H1 (cell line): Measurements from ENCODE around the gene GNG13. TPM values are rescaled to one million over a fixed set of nuclear protein-coding genes. Genes with fewer than 3 reads are reported as not detected.

Source experiments
- CBX5 ChIP-seq: fragments of 300-800, 300-1000 bp; sonication (generic); IDR thresholded peaks from 2 replicates; pipeline ENCODE4 v1.7.1; 2016; ENCODE audit warnings: antibody characterized with exemption, low read length, low read depth
- CEBPB ChIP-seq: IDR thresholded peaks from 2 replicates; pipeline ENCODE4 v1.6.1; 2012; ENCODE audit warnings: low read depth, low read length
- CHD1 ChIP-seq: IDR thresholded peaks from 2 replicates; pipeline ENCODE4 v1.6.1; 2012; ENCODE audit warnings: low read depth, low read length, improper control_type of control experiment
- CHD7 ChIP-seq: fragments of 300-600 bp; sonication (generic); IDR thresholded peaks from 2 replicates; pipeline ENCODE4 v1.7.1; 2012; ENCODE audit warnings: low read length, moderate library complexity, mild to moderate bottlenecking, inconsistent platforms; ENCODE audit not compliant: insufficient replicate concordance
- JUN ChIP-seq: IDR thresholded peaks from 2 replicates; pipeline ENCODE4 v1.6.1; 2011; ENCODE audit warnings: low read depth, mild to moderate bottlenecking, improper control_type of control experiment, low read length
- POU5F1 ChIP-seq: IDR thresholded peaks from 2 replicates; pipeline ENCODE4 v1.6.1; 2011; ENCODE audit warnings: low read depth, mild to moderate bottlenecking, low read length, moderate library complexity
- SP2 ChIP-seq: IDR thresholded peaks from 2 replicates; pipeline ENCODE4 v1.6.1; 2012; ENCODE audit warnings: mild to moderate bottlenecking, low read length, inconsistent platforms
- TCF12 ChIP-seq: IDR thresholded peaks from 2 replicates; pipeline ENCODE4 v1.6.1; 2011; ENCODE audit warnings: low read depth, mild to moderate bottlenecking, low read length
- YY1 ChIP-seq: IDR thresholded peaks from 2 replicates; pipeline ENCODE4 v1.6.1; 2011; ENCODE audit warnings: low read depth, mild to moderate bottlenecking, low read length
- polyA plus RNA-seq, 7 experiments: library from polyadenylated mRNA; depleted of rRNA in 3 of 7; stranded (reverse) in 5 of 7; unstranded in 2 of 7; fragments of >200 nt in 5 of 7; fragments of 200-250 nt in 2 of 7; gene quantifications; 1 replicate in 5 of 7; 2 replicates in 1 of 7; 4 replicates in 1 of 7; pipeline versions ENCODE4 v1.2.1 to v1.2.3, GENCODE V29; 2011 to 2013; ENCODE audit warnings: missing spikeins in 2 of 7, mixed read lengths in 2 of 7
- total RNA-seq: library from RNA; stranded (reverse); fragmentation: NEBNext Ultra II Directional; extraction: Animal tissue kit (Norgen Biotek cat#: 25700); gene quantifications from 2 replicates; pipeline ENCODE4 v1.2.1, GENCODE V29; 2021

The GNG13 gene
- total and polyA plus RNA-seq, 2 of the 8 experiments (the other 6 are each of a cell fraction or from before 2014, with no cell fraction given), result not detected

DNA sequence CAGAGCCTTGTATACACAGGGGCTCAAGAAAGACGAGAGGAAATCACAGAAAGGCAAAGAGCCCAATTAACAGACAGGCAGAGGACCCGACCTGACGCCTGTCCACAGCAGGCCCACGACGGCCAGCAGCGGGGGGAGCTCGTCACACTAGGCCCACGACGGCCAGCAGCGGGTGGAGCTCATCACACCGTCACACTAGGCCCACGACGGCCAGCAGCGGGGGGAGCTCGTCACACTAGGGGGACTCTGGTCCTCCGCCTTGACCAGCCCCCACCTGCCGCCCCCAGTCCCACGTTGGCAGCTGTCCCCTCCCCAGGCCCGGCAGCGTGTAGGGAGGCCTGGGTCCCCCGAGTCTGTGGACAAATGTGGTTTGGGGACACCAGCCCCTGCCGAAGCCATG lies 23.7 kb upstream of the GNG13 start (continued):
- TF ChIP-seq CHD7 (no peak), CBX5 (no peak), SP2 (no peak), POU5F1 (no peak), CEBPB (no peak), YY1 (no peak), JUN (no peak), TCF12 (no peak), CHD1 (no peak)
- TF ChIP-seq, all 59 proteins: peak for 0
